ENCODE results near the gene INTS11.

DNA sequence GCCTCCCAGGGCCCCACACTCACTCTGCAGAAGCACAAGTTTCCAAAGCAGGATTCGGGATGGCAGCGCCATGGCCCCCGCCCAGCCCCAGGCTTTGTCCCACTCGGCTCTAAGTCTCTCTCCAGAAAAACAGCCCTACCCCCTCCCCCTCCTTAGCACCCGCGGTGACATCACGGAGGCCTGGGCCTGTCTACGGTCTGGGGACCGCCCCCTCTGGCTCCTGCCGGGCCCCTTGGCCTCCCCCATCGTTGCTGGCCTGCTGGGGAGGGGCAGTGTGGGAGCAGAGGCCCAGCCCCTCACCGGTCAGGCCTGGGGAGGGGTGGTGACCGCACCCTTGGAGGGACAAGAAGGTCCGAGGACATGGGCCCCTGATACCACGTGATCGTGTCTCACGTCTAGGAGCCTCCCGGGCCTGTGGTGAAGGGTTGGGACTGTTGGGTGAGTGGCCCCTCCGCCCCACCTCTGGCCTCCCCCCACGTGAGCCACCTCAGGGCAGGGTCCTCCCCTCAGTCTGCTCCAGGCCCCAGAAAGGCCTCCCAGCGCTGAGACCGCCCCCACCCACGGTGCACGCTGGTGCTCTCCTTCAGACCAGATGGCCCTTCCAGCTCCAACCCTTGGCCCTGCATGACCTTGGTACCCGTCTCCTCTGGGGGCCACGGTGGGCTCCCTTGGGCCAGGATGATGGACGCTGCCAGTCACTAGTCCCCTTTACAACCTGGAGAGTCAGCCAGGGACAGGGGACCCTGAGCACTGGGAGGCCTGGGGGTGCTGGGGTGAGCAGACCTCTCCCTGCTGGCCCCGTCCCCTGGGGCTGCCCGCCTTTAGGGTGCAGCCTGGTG, 34.2 kb upstream of the INTS11 start, which contains the start of gene MXRA8:
- TF ChIP-seq CTCF (optimal IDR thresholded peaks at IDR 0.05 in 1 of 3, IDR thresholded peaks at IDR 0.05 in 1 of 3, conservative IDR thresholded peaks at IDR 0.05 in 1 of 3; ENCODE audit: extremely low read depth in 1 of 3, insufficient read depth in 2 of 3, low read length in 3 of 3) (no peak), EZH2 (IDR thresholded peaks at IDR 0.05; ENCODE audit: low read length) (no peak)
